Activated gamma-delta T cell (primary cell): ENCODE data around the gene SEC14L1.
"Not testable (repeated sequence)": the region's sequence is repeated elsewhere in the genome, so short reads cannot be mapped to it uniquely, and the experiment has no call there.

Experiments
- DNase-seq: peaks from one replicate; lab custom pipeline; 2025; lab: John Stamatoyannopoulos, UW

SEC14L1 gene

DNA sequence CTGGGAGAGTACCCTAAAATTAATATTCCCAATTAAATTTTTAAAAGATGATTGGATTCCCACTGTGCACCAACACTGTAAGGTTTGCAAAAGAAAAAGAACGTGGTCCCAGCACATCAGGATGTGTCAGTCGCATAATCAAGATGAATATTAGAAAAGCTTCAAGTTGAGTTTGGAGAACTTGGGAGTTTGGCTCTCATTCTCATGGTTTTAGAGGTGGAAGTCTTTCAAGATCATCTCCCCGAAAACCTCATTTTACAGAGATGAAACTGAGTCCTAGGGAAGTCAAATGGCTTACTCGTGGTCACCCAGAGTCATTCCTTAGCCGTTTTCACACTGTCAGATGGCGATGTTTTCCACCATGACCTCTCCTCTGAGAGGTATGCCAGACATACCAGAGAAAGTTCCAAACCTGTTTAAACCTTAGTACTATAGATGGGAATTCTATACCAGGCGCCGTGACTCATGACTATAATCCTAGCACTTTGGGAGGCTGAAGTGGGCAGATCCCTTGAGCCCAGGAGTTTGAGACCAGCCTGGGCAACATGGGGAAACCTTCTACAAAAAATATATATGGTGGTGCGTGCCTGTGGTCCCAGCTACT, 1.2 kb downstream of the SEC14L1 start:
- DNase-seq, result no peak

DNA sequence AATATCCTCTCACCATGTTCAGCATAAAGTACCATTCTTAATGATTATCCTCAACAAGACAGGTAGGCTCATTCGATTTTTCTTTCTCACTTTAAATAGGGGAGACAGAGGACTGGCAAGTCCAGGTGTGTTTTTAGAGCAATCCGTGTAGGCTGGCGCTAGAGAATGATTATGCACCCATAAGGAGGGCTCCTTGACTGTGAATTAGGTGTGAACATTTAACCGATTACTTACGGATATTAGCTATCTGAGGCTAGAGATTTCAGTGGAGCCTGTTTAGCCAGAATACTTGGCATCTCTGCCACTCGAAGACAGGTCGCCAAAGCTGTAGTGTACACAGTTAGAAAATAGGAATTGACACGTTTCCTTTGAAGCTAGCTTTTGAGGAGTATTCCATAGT, 1.9 kb downstream of the SEC14L1 start:
- no peak for DNase-seq

DNA sequence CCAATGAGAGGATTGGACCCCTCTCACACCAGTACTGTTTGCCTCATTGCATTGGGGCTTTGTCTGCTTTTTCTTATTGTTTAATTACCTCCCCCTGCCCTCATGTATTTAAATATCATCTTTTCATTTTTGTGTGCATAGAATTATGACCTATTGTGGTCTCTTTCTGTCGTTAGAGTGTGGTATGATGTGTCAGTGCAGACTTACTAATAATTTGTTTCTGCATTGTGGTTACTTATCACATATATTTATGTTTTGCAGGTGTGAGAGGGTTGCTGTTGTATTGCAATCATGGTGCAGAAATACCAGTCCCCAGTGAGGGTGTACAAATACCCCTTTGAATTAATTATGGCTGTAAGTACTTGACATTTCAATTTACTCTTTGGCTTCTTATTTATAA, 2.5 kb downstream of the SEC14L1 start:
- no peak for DNase-seq

DNA sequence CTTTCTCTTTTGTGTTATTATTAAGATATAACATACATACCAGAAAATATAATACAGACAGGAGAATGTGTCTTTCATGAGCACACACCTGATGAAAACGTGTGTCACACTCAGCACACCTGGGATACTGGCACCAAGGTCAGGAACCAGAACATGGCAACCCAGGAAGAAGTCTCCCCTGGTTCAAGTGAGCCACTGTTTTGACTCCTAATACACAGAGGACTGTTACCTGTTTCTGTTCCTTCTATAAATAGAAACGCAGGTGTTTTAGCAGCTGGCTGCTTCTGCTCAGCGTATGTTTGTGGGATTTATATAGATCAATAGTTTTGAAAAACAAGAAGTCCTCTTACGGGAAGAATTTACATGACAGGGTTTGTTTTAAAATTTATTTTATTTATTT, 3.5 kb downstream of the SEC14L1 start:
- no peak for DNase-seq

DNA sequence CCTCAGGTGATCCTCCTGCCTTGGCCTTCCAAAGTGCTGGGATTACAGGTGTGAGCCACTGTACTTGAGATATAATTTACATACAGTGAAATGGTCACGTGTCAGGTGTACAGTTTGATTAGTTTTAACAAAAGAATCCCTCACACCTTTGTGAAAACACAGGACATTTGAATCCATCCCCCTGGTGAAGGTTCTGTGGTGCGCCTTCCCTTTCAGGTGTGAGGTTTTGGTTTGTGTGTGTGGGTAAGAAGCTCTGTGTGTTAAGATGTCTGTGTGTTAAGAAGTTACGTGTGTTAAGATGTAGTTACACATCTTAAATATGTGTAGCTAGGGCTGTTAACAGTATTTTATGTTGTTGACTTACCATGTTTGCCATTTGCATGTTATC, 4.4 kb downstream of the SEC14L1 start:
- no peak for DNase-seq

DNA sequence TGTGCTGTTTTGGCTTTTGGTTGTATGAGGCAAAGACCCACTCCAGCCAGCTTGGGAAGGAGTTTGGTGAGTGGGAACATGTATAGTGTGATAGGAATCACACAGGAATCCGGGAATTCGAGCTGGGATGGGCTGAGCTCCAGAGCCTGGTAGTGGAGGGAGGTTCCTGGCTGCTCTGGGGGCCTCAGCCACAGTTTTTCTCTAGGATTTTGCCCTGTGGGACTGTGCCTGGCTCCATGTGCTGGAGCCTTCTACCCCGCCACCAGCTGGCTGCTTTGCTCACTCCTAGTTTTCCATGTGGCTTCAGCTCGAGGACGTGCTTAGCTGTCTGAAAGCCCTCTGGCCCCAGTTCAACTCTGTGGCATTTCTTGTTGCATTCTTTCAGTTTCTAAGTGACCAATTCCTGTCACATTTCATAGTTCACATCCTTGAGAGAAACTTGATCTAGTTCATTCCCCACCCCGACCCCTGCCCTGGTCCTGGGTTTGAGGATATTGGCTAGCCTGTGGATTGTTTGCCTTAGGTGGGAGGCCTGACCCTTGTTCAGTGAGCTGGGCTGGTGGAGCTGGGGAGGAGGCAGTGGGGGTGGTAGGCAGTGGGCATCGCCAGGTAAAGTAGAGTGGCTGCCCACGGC, 5.0 kb downstream of the SEC14L1 start:
- DNase-seq, result no peak

DNA sequence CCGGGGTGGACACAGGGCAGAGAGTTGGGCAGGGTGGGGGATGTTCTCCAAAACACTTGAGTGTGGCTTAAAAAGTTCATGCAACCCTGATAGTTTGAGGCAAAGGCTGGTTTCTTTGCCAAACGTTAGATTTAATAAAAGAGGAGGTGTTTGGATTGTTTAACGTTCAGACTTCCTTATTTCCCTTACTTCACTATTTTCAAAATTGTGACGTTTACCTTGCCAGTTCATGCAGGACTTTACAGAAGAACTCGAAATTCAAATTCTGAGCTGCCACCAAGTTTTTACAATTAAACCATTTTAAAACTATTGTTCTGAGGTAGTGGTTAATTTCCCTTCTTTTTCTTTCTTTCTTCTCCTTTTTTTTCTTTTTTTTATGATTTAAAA, 5.5 kb downstream of the SEC14L1 start:
- DNase-seq, result no peak

DNA sequence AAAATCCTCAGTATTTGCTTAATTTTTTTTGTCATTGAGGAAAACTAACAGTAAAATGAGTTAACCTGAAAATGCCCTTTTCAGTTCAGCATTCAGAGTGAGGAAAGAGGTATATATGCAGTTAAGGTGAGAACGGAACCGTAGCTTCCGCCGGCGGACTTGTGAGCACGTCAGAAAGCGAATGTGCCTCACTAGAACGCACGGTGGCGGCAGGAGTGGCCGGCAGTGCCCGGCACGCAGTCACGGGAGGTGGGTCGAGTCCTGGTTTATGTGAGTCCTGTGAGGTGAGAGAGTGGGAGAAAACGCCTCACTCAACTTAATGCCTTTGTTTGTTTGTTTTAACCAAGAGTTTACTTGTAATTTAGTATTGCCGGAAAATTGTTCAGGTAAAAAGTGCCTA, 6.1 kb downstream of the SEC14L1 start:
- DNase-seq, result no peak

DNA sequence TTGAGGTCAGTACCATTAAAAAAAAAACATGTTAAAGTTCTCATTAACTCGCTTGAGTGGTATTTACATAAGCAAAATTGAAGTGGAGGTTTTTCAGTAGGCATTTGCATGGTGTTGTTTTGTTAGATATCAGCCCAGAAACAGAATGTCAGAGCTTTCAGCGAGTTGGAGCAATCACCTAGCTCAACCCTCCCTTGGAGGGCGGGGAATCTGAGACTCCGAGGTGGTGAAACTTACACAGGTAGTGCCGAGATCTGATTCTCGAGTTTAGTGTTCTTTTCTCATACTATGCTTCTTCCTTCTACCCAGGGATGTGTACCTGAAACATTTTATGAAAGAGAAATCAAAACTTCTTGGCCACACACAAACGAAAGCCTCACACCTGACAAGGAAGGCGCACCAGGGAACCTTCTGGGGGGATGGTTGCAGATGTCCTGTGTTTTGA, 6.6 kb downstream of the SEC14L1 start:
- no peak for DNase-seq

DNA sequence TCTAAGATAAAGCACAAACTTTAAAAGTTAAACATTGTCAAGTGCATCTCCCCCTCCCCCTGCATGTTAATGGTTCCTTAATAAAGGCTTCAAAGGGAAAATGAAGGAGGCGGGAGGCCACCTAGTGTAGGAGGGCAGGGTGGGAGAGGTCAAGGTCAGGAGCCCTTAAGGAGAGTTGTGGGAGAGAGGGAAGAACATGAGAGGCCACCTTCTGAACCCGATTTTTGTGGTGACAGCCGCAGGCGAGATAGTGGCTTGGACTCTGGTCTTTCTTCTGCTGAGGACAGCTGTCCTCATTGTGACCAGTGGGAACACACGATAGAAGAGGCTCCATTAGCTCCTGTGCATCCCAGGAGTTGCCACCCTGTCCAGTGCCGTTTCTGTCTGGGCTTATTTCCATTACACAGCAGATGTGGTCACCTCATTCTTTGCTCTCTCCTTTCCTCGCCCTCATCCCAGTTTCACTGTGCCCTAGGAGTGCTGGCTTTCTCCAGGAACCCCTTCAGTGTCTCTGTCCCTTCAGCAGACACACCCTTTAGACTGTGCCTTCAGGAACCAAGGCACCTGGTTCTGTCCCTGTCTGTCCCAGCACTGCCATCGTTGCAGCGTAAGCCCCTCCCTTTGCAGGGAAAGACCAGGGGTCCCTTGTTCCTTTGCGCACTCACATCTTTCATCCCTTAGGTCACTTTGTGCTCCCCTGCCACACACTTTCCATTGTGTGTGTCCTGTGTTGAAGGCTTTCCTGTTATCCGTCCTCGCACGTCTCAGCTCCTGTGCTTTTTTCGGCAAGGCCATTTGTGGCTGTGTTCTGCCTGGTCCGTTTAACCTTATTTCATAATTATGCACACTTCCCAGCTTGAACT, 7.5 kb downstream of the SEC14L1 start:
- no peak for DNase-seq

DNA sequence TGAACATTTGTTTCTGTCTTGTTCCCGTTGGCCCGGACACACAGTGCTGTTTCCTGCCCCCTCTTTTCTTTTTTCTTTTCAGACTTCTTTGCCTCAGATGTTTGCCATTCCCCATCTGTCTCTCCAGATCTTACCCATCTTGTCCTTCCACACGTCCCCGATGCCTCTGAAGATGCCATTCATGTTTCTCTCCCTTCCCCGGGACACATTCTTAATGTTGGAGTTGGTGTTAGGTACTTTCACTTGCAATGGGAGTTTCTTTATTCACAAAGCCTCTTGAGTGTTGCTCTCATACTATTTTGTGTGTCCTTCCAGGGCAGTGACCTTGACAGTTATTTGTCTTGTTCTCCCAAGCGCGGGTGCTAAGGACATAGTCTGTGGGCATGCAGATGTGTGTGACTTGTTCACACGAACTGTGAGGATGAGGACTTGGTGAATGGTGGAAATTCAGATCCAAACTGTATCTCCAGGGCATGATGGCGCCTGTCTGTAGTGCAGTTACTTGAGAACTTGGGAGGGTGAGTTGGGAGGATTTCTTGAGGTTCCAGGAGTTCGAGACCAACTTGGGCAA, 8.3 kb downstream of the SEC14L1 start:
- DNase-seq, result no peak

DNA sequence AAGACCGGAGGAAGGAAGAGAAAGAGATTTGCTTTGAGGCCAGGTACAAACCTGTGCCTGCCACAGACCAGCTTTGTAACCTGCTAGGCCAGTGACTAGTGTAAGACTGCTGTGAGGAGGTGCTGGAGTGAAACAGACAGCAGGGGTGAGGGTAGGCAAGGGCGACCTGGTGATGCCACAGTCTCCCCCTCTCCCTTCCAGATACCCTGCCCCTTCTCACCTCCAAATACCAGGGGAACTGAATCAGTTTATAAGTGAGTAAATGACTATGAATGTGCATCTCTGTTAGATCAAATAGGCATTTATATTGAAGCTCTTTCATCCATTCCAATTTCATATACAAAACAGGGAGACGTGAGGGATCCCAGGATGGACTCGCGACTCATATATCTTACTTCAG, 9.4 kb downstream of the SEC14L1 start:
- DNase-seq, result no peak

DNA sequence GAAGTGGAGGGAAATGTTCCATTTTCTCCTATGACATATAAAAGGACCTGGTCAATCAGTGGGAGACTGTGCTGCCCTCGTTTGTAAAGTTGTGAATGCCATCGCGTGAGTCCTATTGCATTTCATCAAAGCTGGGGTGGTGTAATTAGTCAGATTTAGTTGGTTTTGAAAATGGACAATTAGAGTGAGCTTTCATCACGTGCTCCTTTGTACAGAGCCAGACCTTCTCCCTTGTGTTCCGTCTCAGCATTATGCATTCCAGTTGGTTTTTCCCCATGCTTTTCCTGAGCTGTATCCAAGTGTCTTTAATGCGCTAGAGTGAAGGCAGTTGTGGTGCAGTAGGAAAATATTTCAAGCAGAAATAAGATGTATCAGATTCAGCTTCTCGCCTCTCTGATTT, 10.4 kb downstream of the SEC14L1 start:
- no peak for DNase-seq

DNA sequence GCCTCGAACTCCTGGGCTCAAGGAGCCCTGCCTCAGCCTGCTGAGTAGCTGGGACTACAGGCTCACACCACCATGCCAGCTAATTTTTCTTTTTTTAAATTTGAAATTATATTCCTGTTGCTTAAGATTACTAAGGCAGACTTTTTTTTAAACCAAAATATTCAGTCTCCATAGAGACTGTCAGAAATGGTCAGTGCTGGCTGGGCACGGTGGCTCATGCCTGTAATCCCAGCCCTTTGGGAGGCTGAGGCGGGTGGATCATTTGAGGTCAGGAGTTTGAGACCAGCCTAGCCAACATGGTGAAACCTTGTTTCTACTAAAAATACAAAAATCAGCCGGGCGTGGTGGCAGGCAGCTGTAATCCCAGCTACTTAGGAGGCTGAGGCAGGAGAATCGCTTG, 11.3 kb downstream of the SEC14L1 start:
- not testable (repeated sequence) for DNase-seq

DNA sequence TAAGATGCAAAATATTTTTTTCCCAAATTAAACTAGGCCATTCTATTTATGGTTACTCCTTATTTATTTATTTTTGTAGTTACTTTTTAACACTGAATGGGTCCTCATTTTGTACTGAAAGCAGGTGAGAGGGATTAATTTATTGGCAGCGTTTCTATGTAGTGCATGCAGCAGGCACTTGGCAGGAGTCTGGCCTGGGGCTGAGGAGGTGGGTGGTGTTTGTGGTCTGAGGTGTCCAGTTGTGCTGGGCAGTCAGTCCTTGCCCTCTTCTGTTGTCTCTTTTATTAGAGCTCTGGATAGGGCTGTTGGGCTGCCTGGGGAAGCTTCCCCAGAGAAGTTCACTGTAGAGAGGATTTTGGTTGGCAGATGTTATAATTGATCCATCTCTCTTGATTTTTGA, 12.7 kb downstream of the SEC14L1 start:
- DNase-seq, result no peak

DNA sequence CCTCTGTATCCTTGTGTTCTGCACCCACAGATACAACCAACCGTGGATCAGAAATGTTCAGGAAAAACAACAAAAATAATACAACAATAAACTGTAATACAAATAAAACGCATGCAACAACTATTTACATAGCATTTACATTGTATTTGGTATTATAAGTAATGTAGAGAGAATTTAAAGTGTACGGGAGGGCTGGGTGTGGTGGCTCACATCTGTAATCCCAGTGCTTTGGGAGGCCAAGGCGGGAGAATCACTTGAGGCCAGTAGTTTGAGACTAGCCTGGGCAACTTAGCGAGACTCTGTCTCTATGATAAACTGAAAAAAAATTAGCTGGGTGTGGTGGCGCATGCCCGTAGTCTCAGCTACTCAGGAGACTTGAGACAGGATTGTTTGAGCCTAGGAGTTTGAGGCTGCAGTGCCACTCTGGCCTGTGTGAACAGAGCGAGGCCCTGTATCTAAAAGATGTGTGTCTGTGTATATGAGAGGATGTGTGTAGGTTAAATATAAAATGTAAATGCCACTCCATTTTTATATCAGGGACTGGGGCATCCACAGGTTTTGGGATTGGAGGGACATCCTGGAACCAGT, 13.3 kb downstream of the SEC14L1 start:
- no peak for DNase-seq

DNA sequence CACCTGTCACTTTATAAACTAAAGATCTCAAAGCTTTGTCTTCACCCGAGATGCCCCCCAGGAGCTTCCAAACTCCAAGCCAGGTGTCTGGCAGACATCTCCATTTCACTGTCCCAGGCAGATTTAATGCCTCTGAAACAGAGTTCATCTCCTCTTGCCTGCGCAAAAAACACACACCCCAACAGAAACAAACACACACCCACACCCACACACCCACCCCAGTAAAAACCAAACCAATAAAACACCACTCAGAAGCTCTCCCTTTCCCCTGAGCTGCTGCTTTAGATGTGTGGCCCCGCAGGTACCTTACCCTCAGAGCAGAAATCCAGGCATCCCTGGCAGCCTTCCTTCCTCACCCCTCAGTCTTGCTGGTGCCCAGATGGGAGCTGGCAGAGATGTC, 14.4 kb downstream of the SEC14L1 start:
- no peak for DNase-seq

DNA sequence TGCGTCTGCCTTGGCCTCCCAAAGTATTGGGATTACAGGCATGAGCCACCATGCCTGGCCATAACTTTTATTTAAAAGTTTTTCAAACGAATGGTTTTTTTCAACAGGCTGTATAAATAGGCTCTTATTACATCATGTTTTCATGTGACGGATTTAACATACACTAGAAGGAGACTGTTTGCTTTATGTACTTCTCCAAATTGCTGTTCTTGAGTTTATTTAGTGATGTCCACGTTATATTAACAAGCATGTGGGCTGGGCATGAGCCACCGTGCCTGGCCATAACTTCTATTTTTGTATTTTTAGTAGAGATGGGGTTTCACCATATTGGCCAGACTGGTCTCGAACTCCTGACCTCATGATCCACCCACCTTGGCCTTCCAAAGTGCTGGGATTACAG, 17.0 kb downstream of the SEC14L1 start:
- DNase-seq, result not testable (repeated sequence)

DNA sequence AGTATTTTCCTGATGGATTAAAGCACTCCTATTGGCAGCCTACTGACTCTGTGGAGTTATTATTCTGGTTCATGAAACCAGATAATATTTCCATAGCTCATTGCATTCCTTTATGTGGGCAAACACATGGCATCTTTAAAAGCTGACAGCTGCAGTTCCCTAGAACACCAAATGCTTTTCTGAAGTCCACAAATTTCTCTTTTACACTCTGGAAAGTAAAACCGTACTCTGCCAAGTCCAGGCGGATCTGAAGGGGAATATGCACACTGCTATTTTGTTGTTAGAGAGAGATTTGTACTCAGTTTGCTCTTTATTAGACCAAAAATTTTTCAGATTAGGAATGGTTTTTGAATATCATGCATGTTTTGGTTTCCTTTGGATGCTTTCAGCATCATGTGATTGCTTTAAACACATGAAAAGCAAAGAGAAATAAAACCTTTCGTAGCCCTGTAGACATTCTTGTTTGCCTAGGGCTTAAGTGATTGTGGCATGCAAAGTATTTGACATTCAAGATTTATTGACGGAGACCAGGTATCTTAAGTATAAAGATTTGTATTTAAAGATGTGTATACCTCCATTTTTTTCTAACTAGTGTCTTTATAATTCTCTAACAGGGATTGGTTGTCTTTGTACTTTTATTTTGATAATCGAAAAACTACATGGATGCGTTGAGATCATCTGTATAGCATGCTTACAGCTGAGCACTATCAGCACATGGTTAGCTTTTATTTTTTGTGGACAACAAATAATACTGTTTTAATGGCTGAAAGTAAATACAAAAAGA, 19.5 kb downstream of the SEC14L1 start:
- DNase-seq, result no peak

DNA sequence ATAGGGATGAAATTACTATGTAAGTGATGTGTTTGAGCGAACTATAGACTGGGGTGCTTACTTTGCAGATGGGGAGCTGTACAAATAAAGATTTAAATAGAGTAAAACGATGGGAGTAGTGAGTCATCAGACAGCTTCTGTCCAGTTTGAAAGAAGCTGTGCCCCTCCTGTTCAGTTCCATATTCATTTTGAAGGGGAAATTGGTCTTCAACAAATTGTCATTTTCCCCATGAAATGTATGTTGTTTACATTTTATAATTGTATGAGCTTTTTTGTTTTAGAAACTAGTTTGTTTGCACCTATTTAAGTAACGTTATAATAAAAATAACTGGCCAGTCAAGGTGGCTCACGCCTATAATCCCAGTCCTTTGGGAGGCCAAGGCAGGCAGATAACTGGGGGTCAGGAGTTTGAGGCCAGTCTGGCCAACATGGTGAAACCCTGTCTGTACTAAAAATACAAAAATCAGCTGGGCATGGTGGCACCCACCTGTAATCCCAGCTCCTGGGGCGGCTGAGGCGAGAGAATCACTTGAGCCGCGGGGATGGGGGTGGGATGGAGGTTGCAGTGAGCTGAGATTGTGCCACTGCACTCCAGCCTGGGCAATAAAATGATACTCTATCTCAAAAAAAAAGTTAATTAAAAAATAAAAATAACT, 20.2 kb downstream of the SEC14L1 start:
- DNase-seq, result no peak

DNA sequence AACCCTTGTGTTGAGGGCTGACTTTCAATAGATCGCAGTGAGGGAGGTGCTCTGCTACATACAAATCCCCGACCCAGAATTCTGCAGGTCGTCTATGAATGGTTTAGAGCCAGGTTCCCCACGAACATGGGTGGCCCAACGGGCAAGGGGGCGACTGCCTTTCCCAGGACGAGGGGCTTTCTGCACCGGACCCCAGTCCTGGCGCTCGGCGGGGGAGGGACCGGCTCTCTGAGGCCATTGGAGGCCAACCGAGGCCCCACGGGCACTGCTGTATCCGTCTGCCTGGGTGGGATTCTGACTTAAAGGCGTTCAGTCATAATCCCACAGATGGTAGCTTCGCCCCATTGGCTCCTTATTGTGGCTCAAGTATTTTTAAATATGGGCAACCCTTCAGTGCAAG, 21.2 kb downstream of the SEC14L1 start:
- DNase-seq, result no peak
